ENCODE data around the gene KRTAP10-3.

DNA sequence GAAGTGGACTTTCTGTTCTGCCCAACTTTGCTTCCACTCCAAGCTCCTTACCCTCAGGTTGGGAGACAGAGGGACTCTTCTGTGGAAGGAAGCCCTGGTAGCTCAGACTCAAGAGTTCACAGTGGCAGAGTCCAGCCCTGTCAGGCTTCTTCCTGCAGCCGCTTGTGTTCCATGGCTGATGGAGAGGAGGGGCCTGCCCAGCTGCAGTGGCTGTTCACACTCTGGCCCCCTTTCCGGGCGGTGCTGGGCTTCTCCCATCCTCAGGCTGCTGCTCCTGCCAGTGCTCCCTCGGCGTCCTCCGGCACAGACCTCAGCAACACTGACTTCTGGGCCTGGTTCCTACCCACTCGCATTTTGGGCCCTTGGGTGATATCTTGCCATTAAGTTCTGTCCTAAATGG, 22.6 kb downstream of the KRTAP10-3 start:
- no peak for TF ChIP-seq CTCF (IDR thresholded peaks at IDR 0.05)
- TF ChIP-seq POLR2AphosphoS5 (IDR thresholded peaks at IDR 0.05; ENCODE audit: low read depth, low read length), result no peak
